A549 treated with AZD2906 at 1 μM for 4 hours (cell line): Measurements from ENCODE around the gene PCDHGB2. TPM values are rescaled to one million over a fixed set of nuclear protein-coding genes. Genes with fewer than 3 reads are reported as not detected.

Experiments
- total RNA-seq: library from RNA; stranded (reverse); fragments of 200-300 nt; extraction: Qiagen RNA extraction; gene quantifications from 5 replicates; pipeline ENCODE4 v1.2.3, GENCODE V29; 2022

PCDHGB2 gene
- total RNA-seq, 1 experiment from 2014 or later: 0.06 TPM

GRCh38 chr5:141397756-141398551 is 38.2 kb downstream of the PCDHGB2 start, which contains the start of gene PCDHGB5:
Gene PCDHGB5, plus strand, starts transcription at chr5:141397947. Its CDS starts 181 bp downstream, at chr5:141398128.

DNA sequence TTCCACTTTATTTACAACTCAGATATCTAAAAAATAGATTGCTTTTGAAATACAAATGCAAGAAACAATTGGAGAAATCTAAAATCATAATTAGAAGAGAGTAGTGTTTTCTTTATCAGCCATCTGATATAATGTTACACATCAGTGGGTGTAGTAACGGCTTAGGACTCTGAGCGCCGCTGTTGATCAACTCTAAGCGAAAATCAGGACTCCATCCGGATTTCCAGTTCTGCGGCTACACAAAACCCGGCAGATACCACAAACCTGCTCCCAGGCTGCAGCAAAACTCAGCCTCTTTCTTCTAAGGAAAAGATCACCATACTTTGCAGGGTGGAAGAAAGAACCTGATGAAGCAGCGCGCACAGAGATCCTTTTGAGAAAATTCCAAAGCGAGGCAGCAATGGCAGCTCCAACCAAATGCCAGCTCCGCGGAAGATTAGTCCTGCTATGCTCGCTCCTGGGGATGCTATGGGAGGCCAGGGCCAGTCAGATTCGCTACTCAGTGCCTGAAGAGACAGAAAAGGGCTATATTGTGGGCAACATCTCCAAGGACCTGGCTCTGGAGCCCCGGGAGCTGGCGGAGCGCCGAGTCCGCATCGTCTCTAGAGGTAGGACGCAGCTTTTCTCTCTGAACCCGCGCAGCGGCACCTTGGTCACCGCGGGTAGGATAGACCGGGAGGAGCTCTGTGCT is 42.9 kb downstream of the PCDHGB2 start, which contains the start of gene PCDHGA9:
TSS of gene PCDHGA9 (plus strand) at position 226 of the 691 bp plus-strand sequence. CDS start at position 401, 175 bp downstream.

GRCh38 chr5:141407790-141408505 is 48.2 kb downstream of the PCDHGB2 start, which contains the start of gene PCDHGB6:
Gene PCDHGB6, plus strand, starts transcription at chr5:141408021. Its CDS starts 182 bp downstream, at chr5:141408203.

Other genes with a start within 250 kb of the PCDHGB2 start
- gene PCDHB4, start 238.2 kb upstream of the PCDHGB2 start, total RNA-seq: 0.03 to 0.12 TPM (median 0.06 TPM) in 5 replicates
- gene PCDHB5, start 224.8 kb upstream of the PCDHGB2 start, total RNA-seq: 1.3 to 1.7 TPM (median 1.4 TPM) in 5 replicates
- 0.84 to 1.1 TPM (median 0.90 TPM) in 5 replicates for gene PCDHB6, start 209.9 kb upstream of the PCDHGB2 start, total RNA-seq
- gene PCDHB7, start 187.3 kb upstream of the PCDHGB2 start, total RNA-seq: 0.01 to 0.03 TPM (median 0.02 TPM) in 3 of 5 replicates, not detected in the others
- 0.24 to 0.28 TPM (median 0.26 TPM) in 5 replicates for gene PCDHB8, start 182.2 kb upstream of the PCDHGB2 start, total RNA-seq
- 0.02 to 0.13 TPM (median 0.06 TPM) in 5 replicates for gene PCDHB16, start 177.6 kb upstream of the PCDHGB2 start, total RNA-seq
- gene PCDHB9, start 172.8 kb upstream of the PCDHGB2 start, total RNA-seq: 0.01 to 0.09 TPM (median 0.02 TPM) in 4 of 5 replicates, not detected in the other
- gene PCDHB10, start 167.6 kb upstream of the PCDHGB2 start, total RNA-seq: 0.02 to 0.06 TPM (median 0.03 TPM) in 3 of 5 replicates, not detected in the others
- gene PCDHB11, start 160.4 kb upstream of the PCDHGB2 start, total RNA-seq: 0.05 to 0.08 TPM (median 0.07 TPM) in 5 replicates
- gene PCDHB12, start 151.3 kb upstream of the PCDHGB2 start, total RNA-seq: 0.01 to 0.02 TPM in 2 of 5 replicates, not detected in the others
- 0.03 to 0.08 TPM (median 0.06 TPM) in 5 replicates for gene PCDHB13, start 146.1 kb upstream of the PCDHGB2 start, total RNA-seq
- 0.03 to 0.09 TPM (median 0.06 TPM) in 5 replicates for gene PCDHB14, start 136.7 kb upstream of the PCDHGB2 start, total RNA-seq
- 0.03 to 0.13 TPM (median 0.07 TPM) in 5 replicates for gene PCDHB15, start 114.6 kb upstream of the PCDHGB2 start, total RNA-seq
- gene SLC25A2, start 55.9 kb upstream of the PCDHGB2 start, total RNA-seq: not detected in 5 replicates
- 59.3 to 79.3 TPM (median 67.9 TPM) in 5 replicates for gene TAF7, start 39.2 kb upstream of the PCDHGB2 start, total RNA-seq
- 0.23 to 0.32 TPM (median 0.27 TPM) in 5 replicates for gene PCDHGA1, start 29.5 kb upstream of the PCDHGB2 start, total RNA-seq
- 0.40 to 0.74 TPM (median 0.53 TPM) in 5 replicates for gene PCDHGA2, start 21.2 kb upstream of the PCDHGB2 start, total RNA-seq
- 0.02 to 0.03 TPM in 2 of 5 replicates, not detected in the others for gene PCDHGA3, start 16.2 kb upstream of the PCDHGB2 start, total RNA-seq
- gene PCDHGB1, start 9.9 kb upstream of the PCDHGB2 start, total RNA-seq: 1.4 to 1.9 TPM (median 1.7 TPM) in 5 replicates
- 0.06 to 0.13 TPM (median 0.11 TPM) in 5 replicates for gene PCDHGA4, start 5.0 kb upstream of the PCDHGB2 start, total RNA-seq
- 0.13 to 0.17 TPM (median 0.16 TPM) in 5 replicates for gene PCDHGA5, start 4.2 kb downstream of the PCDHGB2 start, total RNA-seq
- 0.11 to 0.23 TPM (median 0.14 TPM) in 5 replicates for gene PCDHGB3, start 10.2 kb downstream of the PCDHGB2 start, total RNA-seq
- gene PCDHGA6, start 13.9 kb downstream of the PCDHGB2 start, total RNA-seq: 0.11 to 0.28 TPM (median 0.24 TPM) in 5 replicates
- 0.71 to 1.2 TPM (median 0.76 TPM) in 5 replicates for gene PCDHGA7, start 22.7 kb downstream of the PCDHGB2 start, total RNA-seq
- gene PCDHGB4, start 27.7 kb downstream of the PCDHGB2 start, total RNA-seq: 0.81 to 1.0 TPM (median 0.92 TPM) in 5 replicates
- 0.02 to 0.03 TPM (median 0.02 TPM) in 4 of 5 replicates, not detected in the other for gene PCDHGA8, start 32.6 kb downstream of the PCDHGB2 start, total RNA-seq
- 1.9 to 2.5 TPM (median 2.2 TPM) in 5 replicates for gene PCDHGB5, start 38.0 kb downstream of the PCDHGB2 start, total RNA-seq
- 0.03 to 0.05 TPM (median 0.05 TPM) in 5 replicates for gene PCDHGA9, start 42.8 kb downstream of the PCDHGB2 start, total RNA-seq
- gene PCDHGB6, start 48.0 kb downstream of the PCDHGB2 start, total RNA-seq: 0.09 to 0.13 TPM (median 0.10 TPM) in 5 replicates
- 0.02 to 0.03 TPM in 2 of 5 replicates, not detected in the others for gene PCDHGA10, start 53.0 kb downstream of the PCDHGB2 start, total RNA-seq
- 0.03 to 0.13 TPM (median 0.07 TPM) in 3 of 5 replicates, not detected in the others for gene PCDHGB7, start 57.7 kb downstream of the PCDHGB2 start, total RNA-seq
- gene PCDHGA11, start 61.1 kb downstream of the PCDHGB2 start, total RNA-seq: not detected in 5 replicates
- gene PCDHGA12, start 70.5 kb downstream of the PCDHGB2 start, total RNA-seq: 0.01 TPM in 1 of 5 replicates, not detected in the others
- 5.0 to 6.6 TPM (median 5.7 TPM) in 5 replicates for gene PCDHGC3, start 116.0 kb downstream of the PCDHGB2 start, total RNA-seq
- gene PCDHGC4, start 125.0 kb downstream of the PCDHGB2 start, total RNA-seq: 0.02 to 0.07 TPM in 2 of 5 replicates, not detected in the others
- gene PCDHGC5, start 129.1 kb downstream of the PCDHGB2 start, total RNA-seq: 0.02 to 0.03 TPM in 2 of 5 replicates, not detected in the others